ENCODE data around the gene FGR.
"Not testable (repeated sequence)": the region's sequence is repeated elsewhere in the genome, so short reads cannot be mapped to it uniquely, and the experiment has no call there.

Gene FGR

DNA sequence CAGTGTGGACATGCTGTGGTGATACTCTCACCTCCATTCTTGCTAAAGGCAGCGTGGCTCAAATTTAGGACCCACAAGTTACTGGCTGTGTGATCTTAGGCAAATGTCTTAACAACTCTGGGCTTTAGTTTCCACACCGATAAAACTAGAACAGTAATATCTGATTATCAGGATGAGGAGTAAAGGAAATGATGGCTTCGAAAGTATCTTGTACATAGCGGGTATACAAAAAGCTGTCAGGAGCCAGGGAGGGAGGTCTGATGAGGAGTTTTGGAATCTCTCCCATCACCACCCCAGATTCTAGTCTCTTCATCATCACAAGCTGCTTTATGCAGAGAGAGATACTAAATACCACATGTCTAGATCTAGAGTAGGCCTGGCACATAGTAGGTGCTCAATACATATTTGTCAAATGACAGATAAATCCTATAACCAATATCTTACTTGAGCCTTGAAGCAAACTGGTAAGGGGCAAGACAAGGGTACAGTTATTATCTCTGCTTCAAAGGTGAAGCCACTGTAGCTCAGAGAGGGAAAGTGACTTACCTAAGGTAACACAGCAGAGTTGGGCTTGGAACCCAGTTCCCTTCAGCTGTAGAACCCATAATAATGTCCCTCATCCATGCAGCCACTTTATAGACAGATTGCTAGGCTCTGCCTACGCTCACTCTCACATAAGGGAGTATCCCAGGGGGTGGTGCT, 9.5 kb upstream of the FGR start:
- H3K4me3 ChIP-seq (replicated peaks; ENCODE audit: low read depth, low read length), result no peak overlapping the region
- TF ChIP-seq, protein P1, sequence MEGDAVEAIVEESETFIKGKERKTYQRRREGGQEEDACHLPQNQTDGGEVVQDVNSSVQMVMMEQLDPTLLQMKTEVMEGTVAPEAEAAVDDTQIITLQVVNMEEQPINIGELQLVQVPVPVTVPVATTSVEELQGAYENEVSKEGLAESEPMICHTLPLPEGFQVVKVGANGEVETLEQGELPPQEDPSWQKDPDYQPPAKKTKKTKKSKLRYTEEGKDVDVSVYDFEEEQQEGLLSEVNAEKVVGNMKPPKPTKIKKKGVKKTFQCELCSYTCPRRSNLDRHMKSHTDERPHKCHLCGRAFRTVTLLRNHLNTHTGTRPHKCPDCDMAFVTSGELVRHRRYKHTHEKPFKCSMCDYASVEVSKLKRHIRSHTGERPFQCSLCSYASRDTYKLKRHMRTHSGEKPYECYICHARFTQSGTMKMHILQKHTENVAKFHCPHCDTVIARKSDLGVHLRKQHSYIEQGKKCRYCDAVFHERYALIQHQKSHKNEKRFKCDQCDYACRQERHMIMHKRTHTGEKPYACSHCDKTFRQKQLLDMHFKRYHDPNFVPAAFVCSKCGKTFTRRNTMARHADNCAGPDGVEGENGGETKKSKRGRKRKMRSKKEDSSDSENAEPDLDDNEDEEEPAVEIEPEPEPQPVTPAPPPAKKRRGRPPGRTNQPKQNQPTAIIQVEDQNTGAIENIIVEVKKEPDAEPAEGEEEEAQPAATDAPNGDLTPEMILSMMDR (IDR thresholded peaks at IDR 0.05; ENCODE audit: low read depth, low read length, missing control alignments), result no peak
- no peak for DNase-seq (ENCODE audit: extremely low read depth, low read depth)

DNA sequence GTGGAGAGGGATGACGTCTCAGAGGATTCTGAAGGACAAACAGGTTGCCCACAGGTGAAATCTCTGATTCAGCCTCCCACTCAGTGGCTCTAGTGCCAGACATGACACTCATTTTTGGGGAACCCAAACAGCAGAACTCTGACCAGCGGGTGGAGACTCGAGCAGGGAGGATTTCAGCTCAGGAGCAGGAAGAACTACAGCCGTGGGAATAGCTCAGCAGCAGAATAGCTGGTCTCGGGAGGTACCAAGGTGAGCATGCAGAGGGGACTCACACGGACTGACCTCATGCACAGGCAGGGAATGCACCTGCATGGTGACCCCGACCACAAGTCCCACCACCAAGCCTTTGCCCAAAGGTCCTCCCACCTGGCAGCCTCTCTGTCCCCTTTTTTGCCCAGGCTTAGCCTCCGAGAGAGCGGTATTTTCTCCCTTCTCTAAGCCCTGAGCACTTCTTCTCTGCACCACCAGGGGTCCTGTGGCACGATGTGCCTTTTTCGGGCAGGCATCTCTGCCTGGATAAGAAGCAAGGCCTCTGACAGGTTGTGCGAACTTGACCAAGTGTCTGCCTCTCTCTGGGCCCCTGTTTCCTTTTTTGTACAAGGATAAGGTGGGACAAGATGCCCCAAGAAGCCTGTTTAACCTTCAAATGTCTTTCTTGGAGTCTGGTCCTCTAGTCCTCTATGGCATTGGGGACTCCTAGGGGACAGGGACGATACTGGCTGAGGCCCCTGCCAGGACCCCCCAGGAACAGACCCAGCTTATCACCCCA, 8.8 kb upstream of the FGR start:
- no peak for DNase-seq (ENCODE audit: extremely low read depth, low read depth)
- H3K4me3 ChIP-seq (replicated peaks; ENCODE audit: low read depth, low read length), result no peak overlapping the region
- TF ChIP-seq, protein P1 (IDR thresholded peaks at IDR 0.05; ENCODE audit: low read depth, low read length, missing control alignments), result peak; percentile 85

DNA sequence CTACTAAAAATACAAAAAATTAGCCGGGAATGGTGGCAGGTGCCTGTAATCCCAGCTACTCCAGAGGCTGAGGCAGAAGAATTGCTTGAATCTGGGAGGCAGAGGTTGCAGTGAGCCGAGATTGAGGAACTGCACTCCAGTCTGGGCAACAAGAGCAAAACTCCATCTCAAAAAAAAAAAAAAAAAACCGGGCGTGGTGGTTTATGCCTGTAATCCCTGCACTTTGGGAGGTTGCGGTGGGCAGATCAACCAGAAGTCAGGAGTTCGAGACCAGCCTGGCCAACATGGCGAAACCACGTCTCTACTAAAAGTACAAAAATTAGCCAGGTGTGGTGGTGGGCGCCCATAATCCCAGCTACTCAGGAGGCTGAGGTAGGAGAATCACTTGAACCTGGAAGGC, 5.5 kb upstream of the FGR start:
- DNase-seq (ENCODE audit: extremely low read depth, low read depth); H3K4me3 ChIP-seq (replicated peaks; ENCODE audit: low read depth, low read length): not testable (repeated sequence)

DNA sequence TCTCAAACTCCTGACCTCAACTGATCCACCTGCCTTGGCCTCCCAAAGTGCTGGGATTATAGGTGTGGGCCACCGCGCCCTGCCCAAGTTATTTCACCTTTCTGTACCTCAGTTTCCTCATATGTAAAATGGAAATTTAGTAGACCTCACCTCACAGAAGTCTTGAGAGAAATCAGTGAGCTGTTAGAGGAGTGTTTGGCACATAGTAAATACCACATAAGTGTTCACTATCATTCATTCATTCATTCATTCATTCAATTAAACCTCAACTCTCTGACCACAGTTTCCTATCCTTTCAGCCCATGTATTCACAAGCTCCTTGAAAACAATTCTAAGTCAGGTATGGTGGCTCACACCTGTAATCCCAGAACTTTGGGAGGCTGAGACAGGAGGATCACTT, 3.8 kb upstream of the FGR start:
- TF ChIP-seq, protein P1 (IDR thresholded peaks at IDR 0.05; ENCODE audit: low read depth, low read length, missing control alignments), result no peak
- no peak overlapping the region for H3K4me3 ChIP-seq (replicated peaks; ENCODE audit: low read depth, low read length)
- no peak for DNase-seq (ENCODE audit: extremely low read depth, low read depth)

DNA sequence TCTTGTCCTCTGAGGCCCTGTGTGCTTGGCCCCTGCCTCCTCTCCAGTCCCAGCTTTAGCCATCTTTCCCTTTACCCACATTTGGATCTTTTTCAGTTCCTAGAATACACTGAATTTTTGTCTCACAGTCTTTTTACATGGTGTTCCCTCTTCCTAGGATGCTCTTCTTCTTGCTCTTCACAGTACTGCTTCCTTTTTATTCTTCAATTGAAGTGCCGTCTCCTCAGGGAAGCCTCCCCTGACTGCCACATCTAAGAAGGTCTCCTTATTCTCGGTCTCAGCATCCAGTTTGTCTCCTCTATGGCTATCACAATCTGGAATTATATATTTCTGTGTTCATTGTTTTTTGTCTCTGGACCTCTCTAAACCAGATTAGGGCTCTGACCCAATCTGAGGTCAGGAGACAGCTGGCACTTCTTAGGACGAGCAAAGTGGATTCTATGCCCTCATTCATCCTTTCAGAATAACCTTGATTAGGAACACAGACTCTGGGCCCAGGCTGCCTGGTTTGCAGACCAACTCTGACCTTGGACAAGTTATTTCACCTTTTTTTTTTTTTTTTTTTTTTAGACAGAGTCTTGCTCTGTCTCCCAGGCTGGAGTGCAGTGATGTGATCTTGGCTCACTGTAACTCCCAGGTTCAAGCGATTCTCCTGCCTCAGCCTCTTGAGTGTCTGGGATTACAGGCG, 3.2 kb upstream of the FGR start:
- no peak overlapping the region for H3K4me3 ChIP-seq (replicated peaks; ENCODE audit: low read depth, low read length)
- no peak for DNase-seq (ENCODE audit: extremely low read depth, low read depth)
- TF ChIP-seq, protein P1 (IDR thresholded peaks at IDR 0.05; ENCODE audit: low read depth, low read length, missing control alignments), result no peak

DNA sequence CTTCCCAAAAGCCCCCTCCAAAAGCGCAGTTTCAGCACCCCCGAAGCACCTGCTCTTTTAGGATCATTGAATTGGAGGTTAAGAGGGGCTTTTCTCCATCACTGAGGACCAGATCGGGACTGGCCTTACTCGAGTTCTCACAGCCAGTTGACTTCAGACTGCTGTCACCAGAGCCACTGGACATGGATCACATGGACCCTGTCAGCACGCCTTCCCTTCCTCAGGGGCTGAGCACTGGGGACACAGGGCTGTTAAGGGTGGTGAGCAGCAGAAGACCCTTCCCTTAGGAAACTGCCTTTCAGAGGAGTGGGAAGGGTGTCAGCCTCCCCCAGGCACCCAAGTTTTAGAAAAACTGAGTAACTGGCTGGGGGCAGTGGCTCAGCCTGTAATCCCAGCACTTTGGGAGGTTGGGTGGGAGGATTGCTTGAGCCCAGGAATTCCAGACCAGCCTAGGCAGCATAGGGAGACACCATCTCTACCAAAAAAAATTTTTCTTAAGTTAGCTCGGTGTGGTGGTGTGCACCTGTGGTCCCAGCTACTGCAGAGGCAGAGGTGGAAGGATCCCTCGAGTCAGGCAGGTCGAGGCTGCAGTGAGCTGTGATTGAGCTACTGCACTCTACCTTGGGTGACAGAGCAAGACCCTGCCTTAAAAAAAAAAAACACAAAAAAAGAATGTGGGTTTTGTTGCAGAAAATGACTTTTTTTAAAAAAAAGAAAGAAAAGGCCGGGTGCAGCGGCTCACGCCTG, 584 bp upstream of the FGR start:
- TF ChIP-seq, protein P1 (IDR thresholded peaks at IDR 0.05; ENCODE audit: low read depth, low read length, missing control alignments), result no peak
- DNase-seq (ENCODE audit: extremely low read depth, low read depth), result no peak
- no peak overlapping the region for H3K4me3 ChIP-seq (replicated peaks; ENCODE audit: low read depth, low read length)
